ENCODE measurements around the gene ANKRD6.

Gene ANKRD6

GRCh38 chr6:89449193-89449592 is 16.2 kb downstream of the ANKRD6 start:
- TF ChIP-seq, protein P1, sequence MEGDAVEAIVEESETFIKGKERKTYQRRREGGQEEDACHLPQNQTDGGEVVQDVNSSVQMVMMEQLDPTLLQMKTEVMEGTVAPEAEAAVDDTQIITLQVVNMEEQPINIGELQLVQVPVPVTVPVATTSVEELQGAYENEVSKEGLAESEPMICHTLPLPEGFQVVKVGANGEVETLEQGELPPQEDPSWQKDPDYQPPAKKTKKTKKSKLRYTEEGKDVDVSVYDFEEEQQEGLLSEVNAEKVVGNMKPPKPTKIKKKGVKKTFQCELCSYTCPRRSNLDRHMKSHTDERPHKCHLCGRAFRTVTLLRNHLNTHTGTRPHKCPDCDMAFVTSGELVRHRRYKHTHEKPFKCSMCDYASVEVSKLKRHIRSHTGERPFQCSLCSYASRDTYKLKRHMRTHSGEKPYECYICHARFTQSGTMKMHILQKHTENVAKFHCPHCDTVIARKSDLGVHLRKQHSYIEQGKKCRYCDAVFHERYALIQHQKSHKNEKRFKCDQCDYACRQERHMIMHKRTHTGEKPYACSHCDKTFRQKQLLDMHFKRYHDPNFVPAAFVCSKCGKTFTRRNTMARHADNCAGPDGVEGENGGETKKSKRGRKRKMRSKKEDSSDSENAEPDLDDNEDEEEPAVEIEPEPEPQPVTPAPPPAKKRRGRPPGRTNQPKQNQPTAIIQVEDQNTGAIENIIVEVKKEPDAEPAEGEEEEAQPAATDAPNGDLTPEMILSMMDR (IDR thresholded peaks at IDR 0.05; ENCODE audit: borderline replicate concordance, insufficient read depth, low read depth, low read length) = no peak
- no peak overlapping the region for H3K4me3 ChIP-seq (ENCODE audit: low read depth, low read length)

DNA sequence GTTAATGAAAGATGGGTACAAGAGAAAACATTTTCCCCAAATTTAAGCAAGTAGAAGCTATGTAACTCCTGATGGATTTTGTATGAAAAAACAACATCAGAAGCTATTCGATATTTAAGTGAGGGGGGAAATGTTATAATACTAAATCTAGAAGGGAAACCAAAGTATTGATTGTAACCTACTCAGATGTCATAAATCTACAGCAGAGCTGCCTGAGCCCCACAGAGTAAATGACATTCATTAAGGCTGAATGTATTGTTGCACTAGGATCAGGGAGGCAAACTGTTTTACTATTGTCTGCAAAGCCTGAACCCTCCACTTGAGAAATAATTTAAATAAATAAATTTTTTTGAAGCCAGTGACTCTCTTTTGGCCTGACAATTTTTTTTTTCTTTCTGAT is 19.3 kb downstream of the ANKRD6 start:
- no peak overlapping the region for H3K4me3 ChIP-seq (ENCODE audit: low read depth, low read length)
- TF ChIP-seq, protein P1 (IDR thresholded peaks at IDR 0.05; ENCODE audit: borderline replicate concordance, insufficient read depth, low read depth, low read length) = no peak

GRCh38 chr6:89454300-89454699 is 21.3 kb downstream of the ANKRD6 start:
- H3K4me3 ChIP-seq (ENCODE audit: low read depth, low read length) = no peak overlapping the region
- TF ChIP-seq, protein P1 (IDR thresholded peaks at IDR 0.05; ENCODE audit: borderline replicate concordance, insufficient read depth, low read depth, low read length) = no peak

DNA sequence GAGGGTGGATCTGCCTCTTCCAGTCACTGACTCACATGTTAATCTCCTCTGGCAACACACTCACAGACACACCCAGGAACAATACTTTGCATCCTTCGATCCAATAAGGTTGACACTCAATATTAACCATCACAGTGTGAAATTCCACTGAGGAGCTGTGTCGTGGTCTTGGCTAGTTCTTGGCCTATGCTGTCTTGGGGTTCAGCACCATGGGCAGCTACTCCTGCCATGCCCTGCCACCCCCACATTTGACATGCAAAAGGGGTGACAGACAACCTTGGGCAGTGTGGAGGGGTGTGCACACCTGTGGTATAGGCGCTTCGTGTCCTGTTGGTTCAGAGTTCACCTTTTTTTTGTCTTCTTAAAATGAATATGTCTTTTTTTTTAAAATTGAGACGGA is 25.8 kb downstream of the ANKRD6 start:
- no peak overlapping the region for H3K4me3 ChIP-seq (ENCODE audit: low read depth, low read length)
- TF ChIP-seq, protein P1 (IDR thresholded peaks at IDR 0.05; ENCODE audit: borderline replicate concordance, insufficient read depth, low read depth, low read length) = no peak

DNA sequence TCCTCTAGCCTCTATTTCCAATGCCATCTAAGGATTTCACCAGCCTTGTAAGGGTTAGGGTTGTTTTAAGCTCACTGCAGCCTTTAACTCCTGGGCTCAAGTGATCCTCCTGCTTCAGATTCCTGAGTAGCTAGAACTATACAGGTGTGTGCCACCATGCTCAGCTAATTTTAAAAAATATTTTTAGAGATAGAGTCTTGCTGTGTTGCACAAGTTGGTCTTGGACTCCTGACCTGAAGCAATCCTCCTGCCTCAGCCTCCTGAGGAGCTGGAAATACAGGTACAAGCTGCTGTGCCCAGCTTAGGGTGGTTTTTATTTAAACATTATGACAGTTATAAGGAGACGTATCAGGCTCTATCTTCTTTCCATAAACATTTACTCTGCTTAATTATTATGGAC is 26.5 kb downstream of the ANKRD6 start:
- no peak overlapping the region for H3K4me3 ChIP-seq (ENCODE audit: low read depth, low read length)
- TF ChIP-seq, protein P1 (IDR thresholded peaks at IDR 0.05; ENCODE audit: borderline replicate concordance, insufficient read depth, low read depth, low read length) = no peak

GRCh38 chr6:89460713-89461112 is 27.8 kb downstream of the ANKRD6 start:
- TF ChIP-seq, protein P1 (IDR thresholded peaks at IDR 0.05; ENCODE audit: borderline replicate concordance, insufficient read depth, low read depth, low read length) = no peak

DNA sequence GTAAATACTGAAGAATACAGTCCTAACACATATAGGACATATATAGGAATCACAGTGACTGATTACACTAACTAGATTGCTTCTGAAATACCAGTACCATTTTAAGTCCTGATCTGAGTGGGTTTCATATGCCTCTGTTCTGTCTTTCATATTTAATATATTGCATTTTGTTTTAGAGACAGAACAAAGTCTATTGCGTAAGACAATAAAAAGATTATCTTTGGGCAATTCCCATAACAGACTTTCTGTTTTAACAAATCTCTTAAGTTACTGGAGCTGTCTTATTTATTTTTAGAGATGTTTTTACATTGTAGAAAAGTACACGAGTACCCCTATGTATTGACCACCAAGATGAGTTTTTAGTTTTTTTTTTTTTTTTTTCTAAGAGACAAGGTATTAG is 29.6 kb downstream of the ANKRD6 start:
- no peak overlapping the region for H3K4me3 ChIP-seq (ENCODE audit: low read depth, low read length)
- TF ChIP-seq, protein P1 (IDR thresholded peaks at IDR 0.05; ENCODE audit: borderline replicate concordance, insufficient read depth, low read depth, low read length) = no peak

More at GRCh38 chr6:89460713-89461112, 27.8 kb downstream of the ANKRD6 start:
- H3K4me3 ChIP-seq (ENCODE audit: low read depth, low read length) = no peak overlapping the region

Data from GM12875 (cell line).